IMR-90 (cell line): Measurements from ENCODE around the gene C3orf70. TPM values are rescaled to one million over a fixed set of nuclear protein-coding genes. Genes with fewer than 3 reads are reported as not detected.

Experiments used
- ATAC-seq: fragments of 200-7000 bp; cut with Tn5 transposase; 2 replicates; pipeline ENCODE4 v1.9.1; 2020; ENCODE audit warnings: low read depth, mild to moderate bottlenecking, moderate library complexity
- BruUV-seq: library from RNA; stranded (reverse); fragments of 400-500 nt; replicated peaks from 2 replicates; lab custom pipeline; 2021; lab: Mats Ljungman, UMichigan
- CTCF ChIA-PET: fragments of 300-600 bp; formaldehyde crosslinking; extraction: SDS; loops from one replicate; lab custom pipeline; 2021; ENCODE audit warnings: antibody characterized with exemption; lab: Yijun Ruan, JAX
- POLR2A ChIA-PET: fragments of 300-600 bp; sonication (Branson Sonifier 250); formaldehyde crosslinking; loops from one replicate; lab custom pipeline; 2022; ENCODE audit warnings: antibody characterized with exemption; ENCODE audit not compliant: unreplicated experiment; lab: Charles Lee
- DNase-seq: peaks from one replicate; pipeline ENCODE4 v3.0.0; 2013
- H2AFZ ChIP-seq: replicated peaks from 2 replicates; pipeline ENCODE3; 2013; ENCODE audit warnings: low read length, mild to moderate bottlenecking; ENCODE audit not compliant: poor library complexity
- H2AK5ac ChIP-seq: 2 replicates; pipeline ENCODE4 v1.6.1; 2013; ENCODE audit warnings: low read depth, low read length, inconsistent platforms
- H2AK9ac ChIP-seq: replicated peaks from 2 replicates; pipeline ENCODE3; 2013; ENCODE audit warnings: mild to moderate bottlenecking, low read depth, low read length, moderate library complexity; ENCODE audit not compliant: poor library complexity
- H2BK120ac ChIP-seq: 2 replicates; pipeline ENCODE4 v1.6.1; 2013; ENCODE audit warnings: low read depth, low read length, inconsistent platforms
- H2BK15ac ChIP-seq: 3 replicates; pipeline ENCODE4 v1.6.1; 2013; ENCODE audit warnings: low read depth, low read length, inconsistent platforms
- H2BK20ac ChIP-seq: 2 replicates; pipeline ENCODE4 v1.6.1; 2013; ENCODE audit warnings: low read depth, mild to moderate bottlenecking, inconsistent platforms, low read length, moderate library complexity
- H2BK5ac ChIP-seq: 2 replicates; pipeline ENCODE4 v1.6.1; 2013; ENCODE audit warnings: mild to moderate bottlenecking, low read depth, low read length, inconsistent platforms; ENCODE audit not compliant: poor library complexity, severe bottlenecking
- H3K14ac ChIP-seq: replicated peaks from 2 replicates; pipeline ENCODE4 v1.6.1; 2013; ENCODE audit warnings: low read depth, low read length, inconsistent platforms
- H3K18ac ChIP-seq: 2 replicates; pipeline ENCODE4 v1.6.1; 2013; ENCODE audit warnings: low read depth, low read length, control low read depth
- H3K23ac ChIP-seq: 2 replicates; pipeline ENCODE4 v1.6.1; 2013; ENCODE audit warnings: low read depth, low read length, inconsistent platforms
- H3K27ac ChIP-seq: 2 replicates; pipeline ENCODE4 v1.5.1; 2013; ENCODE audit warnings: mild to moderate bottlenecking, control low read depth, low read length; ENCODE audit not compliant: insufficient read depth
- H3K27me3 ChIP-seq: 2 replicates; pipeline ENCODE4 v1.6.1; 2013; ENCODE audit warnings: low read length; ENCODE audit not compliant: control insufficient read depth, insufficient read depth
- H3K36me3 ChIP-seq: 2 replicates; pipeline ENCODE4 v1.6.1; 2013; ENCODE audit warnings: low read length, mixed read lengths; ENCODE audit not compliant: control insufficient read depth, insufficient read depth
- H3K4ac ChIP-seq: 2 replicates; pipeline ENCODE4 v1.6.1; 2013; ENCODE audit warnings: low read depth, low read length, inconsistent platforms
- H3K4me1 ChIP-seq: 2 replicates; pipeline ENCODE4 v1.6.1; 2013; ENCODE audit warnings: low read length, mixed read lengths; ENCODE audit not compliant: control insufficient read depth, insufficient read depth
- H3K4me2 ChIP-seq: 2 replicates; pipeline ENCODE4 v1.6.1; 2013; ENCODE audit warnings: low read depth, mild to moderate bottlenecking, control low read depth, low read length, moderate library complexity
- H3K4me3 ChIP-seq: 2 replicates; pipeline ENCODE4 v1.5.1; 2013; ENCODE audit warnings: low read depth, mild to moderate bottlenecking, control low read depth, low read length, moderate library complexity; ENCODE audit not compliant: insufficient read depth
- H3K56ac ChIP-seq: 2 replicates; pipeline ENCODE4 v1.6.1; 2013; ENCODE audit warnings: low read length, inconsistent platforms; ENCODE audit not compliant: insufficient read depth; ENCODE audit errors: extremely low read depth
- H3K79me1 ChIP-seq, 2 experiments: 2 replicates each; pipeline ENCODE4 v1.6.1; 2013; ENCODE audit warnings: low read length in 2 of 2, inconsistent platforms in 1 of 2, low read depth in 1 of 2
- H3K9ac ChIP-seq: 2 replicates; pipeline ENCODE4 v1.6.1; 2013; ENCODE audit warnings: low read depth, low read length, control low read depth
- H3K9me1 ChIP-seq: 2 replicates; pipeline ENCODE4 v1.6.1; 2013; ENCODE audit warnings: low read length, inconsistent platforms; ENCODE audit not compliant: insufficient read depth
- H3K9me3 ChIP-seq: 2 replicates; pipeline ENCODE4 v1.6.1; 2013; ENCODE audit warnings: low read length; ENCODE audit not compliant: control insufficient read depth, insufficient read depth
- H4K20me1 ChIP-seq: 2 replicates; pipeline ENCODE4 v1.6.1; 2013; ENCODE audit warnings: low read length, inconsistent platforms; ENCODE audit not compliant: insufficient read depth
- H4K5ac ChIP-seq: 2 replicates; pipeline ENCODE4 v1.6.1; 2013; ENCODE audit warnings: mild to moderate bottlenecking, low read depth, low read length, control low read depth
- H4K8ac ChIP-seq, 2 experiments: 2 replicates each; pipeline ENCODE4 v1.6.1; 2013; ENCODE audit warnings: low read depth in 2 of 2, low read length in 2 of 2, control low read depth in 1 of 2, inconsistent platforms in 1 of 2
- H4K91ac ChIP-seq: 2 replicates; pipeline ENCODE4 v1.6.1; 2013; ENCODE audit warnings: low read depth, low read length, inconsistent platforms; ENCODE audit not compliant: insufficient read depth
- BHLHE40 ChIP-seq: fragments of 150-350 bp; IDR thresholded peaks from 2 replicates; pipeline ENCODE4 v1.6.1; 2016; ENCODE audit warnings: mild to moderate bottlenecking, low read depth, low read length
- CEBPB ChIP-seq: IDR thresholded peaks from 2 replicates; pipeline ENCODE4 v1.6.1; 2012; ENCODE audit warnings: low read depth, low read length, improper control_type of control experiment
- CHD1 ChIP-seq: IDR thresholded peaks from 2 replicates; pipeline ENCODE4 v1.6.1; 2012; ENCODE audit warnings: low read depth, low read length, improper control_type of control experiment
- CTCF ChIP-seq: conservative IDR thresholded peaks from 2 replicates; pipeline ENCODE4 v1.5.1; 2012; ENCODE audit warnings: mild to moderate bottlenecking, low read depth, low read length, improper control_type of control experiment
- ELK1 ChIP-seq: fragments of 150-350 bp; IDR thresholded peaks from 2 replicates; pipeline ENCODE4 v1.6.1; 2016; ENCODE audit warnings: low read depth, mild to moderate bottlenecking, low read length, moderate library complexity, borderline replicate concordance
- FOS ChIP-seq: fragments of 150-350 bp; IDR thresholded peaks from 2 replicates; pipeline ENCODE4 v1.6.1; 2016; ENCODE audit warnings: low read depth, low read length
- MAFK ChIP-seq: IDR thresholded peaks from 2 replicates; pipeline ENCODE4 v1.6.1; 2012; ENCODE audit warnings: low read depth, low read length, improper control_type of control experiment
- MAZ ChIP-seq: IDR thresholded peaks from 2 replicates; pipeline ENCODE4 v1.6.1; 2012; ENCODE audit warnings: low read depth, mild to moderate bottlenecking, low read length, improper control_type of control experiment, moderate library complexity, borderline replicate concordance
- MXI1 ChIP-seq: IDR thresholded peaks from 2 replicates; pipeline ENCODE4 v1.6.1; 2012; ENCODE audit warnings: low read depth, mild to moderate bottlenecking, low read length, moderate library complexity, borderline replicate concordance
- NFE2L2 ChIP-seq: fragments of 150-350 bp; IDR thresholded peaks from 2 replicates; pipeline ENCODE4 v1.6.1; 2016; ENCODE audit warnings: low read depth, mild to moderate bottlenecking, low read length
- POLR2A ChIP-seq: IDR thresholded peaks from 2 replicates; pipeline ENCODE4 v1.6.1; 2012; ENCODE audit warnings: mild to moderate bottlenecking, low read depth, low read length
- RAD21 ChIP-seq: IDR thresholded peaks from 2 replicates; pipeline ENCODE4 v1.6.1; 2012; ENCODE audit warnings: low read length, improper control_type of control experiment
- RCOR1 ChIP-seq: IDR thresholded peaks from 2 replicates; pipeline ENCODE4 v1.6.1; 2012; ENCODE audit warnings: mild to moderate bottlenecking, low read length, improper control_type of control experiment; ENCODE audit not compliant: insufficient replicate concordance
- RFX5 ChIP-seq: IDR thresholded peaks from 2 replicates; pipeline ENCODE4 v1.8.0; 2012; ENCODE audit warnings: low read depth, mild to moderate bottlenecking, low read length, moderate library complexity
- SMC3 ChIP-seq: fragments of 150-350 bp; IDR thresholded peaks from 2 replicates; pipeline ENCODE4 v1.6.1; 2016; ENCODE audit warnings: low read depth, mild to moderate bottlenecking, antibody characterized with exemption, low read length, moderate library complexity
- USF2 ChIP-seq: fragments of 150-350 bp; IDR thresholded peaks from 2 replicates; pipeline ENCODE4 v1.6.1; 2017; ENCODE audit warnings: mild to moderate bottlenecking, antibody characterized with exemption, low read length, low read depth
- WGBS, 2 experiments: methylation state at CpG; one replicate each; pipeline versions ENCODE4 v1.1.5 to v1.1.7; 2013; ENCODE audit warnings: missing lambda C conversion rate in 2 of 2; ENCODE audit not compliant: insufficient read length in 1 of 2; ENCODE audit errors: extremely low coverage in 2 of 2; 5-methylcytosine and 5-hydroxymethylcytosine counted together
- dilution Hi-C: fragments of 300-500 bp; cut with HindIII; formaldehyde crosslinking; loops from one replicate; pipeline ENCODE4 v1.14.3; 2018; ENCODE audit warnings: low sequenced_read_pairs; ENCODE audit not compliant: unreplicated experiment
- in situ Hi-C: fragments of 300-500 bp; cut with MboI; formaldehyde crosslinking; loops from 3 replicates; pipeline ENCODE4 v1.14.3; 2019; ENCODE audit warnings: low sequenced_read_pairs, inconsistent platforms, mixed read lengths
- intact Hi-C: fragments of 100-400 bp; cut with micrococcal nuclease; formaldehyde crosslinking; loops from 2 replicates; pipeline ENCODE4 v1.10.0; 2022
- polyA plus RNA-seq, 3 experiments: library from polyadenylated mRNA; depleted of rRNA; stranded (reverse); fragments of >200 nt; gene quantifications; 2 replicates each; pipeline ENCODE4 v1.2.3, GENCODE V29; 2012; ENCODE audit warnings: low replicate concordance in 1 of 3
- total RNA-seq: library from RNA; depleted of rRNA; stranded (reverse); fragments of >200 nt; gene quantifications from 2 replicates; pipeline ENCODE4 v1.2.3, GENCODE V29; 2012

The C3orf70 gene
- total and polyA plus RNA-seq, 2 of the 4 experiments (the other 2 are of a cell fraction) = 0.96 to 1.8 TPM

DNA sequence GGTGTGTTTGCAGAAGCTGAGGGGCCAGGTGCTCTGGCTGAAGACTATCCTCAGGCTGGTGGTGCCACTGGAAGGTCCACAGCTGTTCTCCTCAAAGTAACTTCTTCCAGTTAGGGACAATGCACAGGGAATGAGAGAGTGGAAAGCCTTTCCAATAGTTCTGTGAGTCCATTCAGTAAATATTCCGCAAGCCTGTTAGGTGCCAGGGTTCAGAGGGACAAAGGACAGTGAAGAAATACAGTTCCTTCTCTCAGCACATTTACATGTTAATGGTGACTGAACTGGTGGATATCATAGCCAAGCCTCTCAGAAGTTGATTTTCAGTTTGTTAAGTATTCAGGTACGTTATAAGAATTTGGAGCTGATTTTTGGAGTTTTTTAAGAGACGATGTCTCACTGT is 122.5 kb downstream of the C3orf70 start:
- no peak overlapping the region for H3K4ac ChIP-seq
- CTCF ChIA-PET = interaction anchor here (0.6 kb wide), 1 partner anchor 43 kb away, joined by 3 read pairs; no protein-coding TSS in a partner anchor
- intact Hi-C loops = no loop called here

More for the DNA sequence above, 122.5 kb downstream of the C3orf70 start:
- no peak overlapping the region for H2BK5ac ChIP-seq
- no peak overlapping the region for H2BK15ac ChIP-seq
- no peak overlapping the region for H2BK20ac ChIP-seq
- H3K79me1 ChIP-seq = no peaks in the 10 kb centered on the region
- no peak overlapping the region for H3K4me2 ChIP-seq
- no peak overlapping the region for H4K8ac ChIP-seq
- H3K36me3 ChIP-seq = peaks cover 4% of the 10 kb centered on the region
- H4K5ac ChIP-seq = no peak overlapping the region
- H3K4me3 ChIP-seq = no peak overlapping the region
- no peak overlapping the region for H3K27ac ChIP-seq
- no peak overlapping the region for H3K23ac ChIP-seq
- no peaks in the 10 kb centered on the region for H3K4me1 ChIP-seq
- no peak overlapping the region for H3K56ac ChIP-seq
- DNase-seq = no peak
- no peaks in the 10 kb centered on the region for H3K27me3 ChIP-seq
- no peak overlapping the region for H2AK9ac ChIP-seq
- no peak for ATAC-seq
- no TSS peak for BruUV-seq
- H4K20me1 ChIP-seq = no peaks in the 10 kb centered on the region
- H2BK120ac ChIP-seq = no peak overlapping the region
- TF ChIP-seq ELK1 (no peak), MAFK (no peak), FOS (no peak), MAZ (no peak), BHLHE40 (no peak), RFX5 (no peak), USF2 (no peak), MXI1 (no peak), CEBPB (no peak), CHD1 (no peak), RCOR1 (no peak), CTCF (no peak), NFE2L2 (no peak), SMC3 (no peak), POLR2A (no peak), RAD21 (no peak)
- peaks cover 3% of the 10 kb centered on the region for H3K9me1 ChIP-seq
- H3K9ac ChIP-seq = no peak overlapping the region
- H2AFZ ChIP-seq = no peak overlapping the region
- no peak overlapping the region for H3K18ac ChIP-seq
- POLR2A ChIA-PET = no interaction called here
- in situ Hi-C loops (no loop called here), dilution Hi-C loops (no loop called here)
- no CpG with 5 or more reads among the region's 3 CpGs for WGBS, 2 experiments
- H4K91ac ChIP-seq = no peak overlapping the region
- no peak overlapping the region for H2AK5ac ChIP-seq
- H3K9me3 ChIP-seq = no peaks in the 10 kb centered on the region
- H3K14ac ChIP-seq = no peak overlapping the region
